ENCODE data around the gene ANKS1B.

Gene ANKS1B

GRCh38 chr12:99079811-99080210, 904.9 kb downstream of the ANKS1B start:
- Histone ChIP-seq H3K4me1 (no peaks in the 10 kb centered on the region), H3K9me3 (ENCODE audit: control insufficient read depth, low read length) (no peaks in the 10 kb centered on the region), H3K9ac (no peak overlapping the region), H3K27me3 (ENCODE audit: control insufficient read depth, insufficient read depth, low read length) (no peaks in the 10 kb centered on the region), H3K36me3 (ENCODE audit: control insufficient read depth, insufficient read depth, low read length) (no peaks in the 10 kb centered on the region), H3K4me3 (ENCODE audit: low read depth, low read length) (no peak overlapping the region), H2AFZ (no peak overlapping the region), H3K4me2 (ENCODE audit: low read length) (no peak overlapping the region), H3K79me2 (no peaks in the 10 kb centered on the region), H3K27ac (no peak overlapping the region)
- TF ChIP-seq CTCF (IDR thresholded peaks at IDR 0.05): no peak

- Histone ChIP-seq H3K9me3 (ENCODE audit: control insufficient read depth, low read length) (no peaks in the 10 kb centered on the region), H3K27me3 (ENCODE audit: control insufficient read depth, insufficient read depth, low read length) (no peaks in the 10 kb centered on the region), H3K9ac (no peak overlapping the region), H3K4me2 (ENCODE audit: low read length) (no peak overlapping the region), H3K27ac (no peak overlapping the region), H3K36me3 (ENCODE audit: control insufficient read depth, insufficient read depth, low read length) (no peaks in the 10 kb centered on the region), H3K79me2 (no peaks in the 10 kb centered on the region), H2AFZ (no peak overlapping the region), H3K4me3 (ENCODE audit: low read depth, low read length) (no peak overlapping the region), H3K4me1 (no peaks in the 10 kb centered on the region)
- TF ChIP-seq CTCF (IDR thresholded peaks at IDR 0.05): no peak
Observed at GRCh38 chr12:99068993-99069747, 915.6 kb downstream of the ANKS1B start.

- Histone ChIP-seq H3K4me1 (no peaks in the 10 kb centered on the region), H3K4me3 (ENCODE audit: low read depth, low read length) (no peak overlapping the region), H3K27me3 (ENCODE audit: control insufficient read depth, insufficient read depth, low read length) (no peaks in the 10 kb centered on the region), H3K9me3 (ENCODE audit: control insufficient read depth, low read length) (no peaks in the 10 kb centered on the region), H3K27ac (no peak overlapping the region), H2AFZ (no peak overlapping the region), H3K4me2 (ENCODE audit: low read length) (no peak overlapping the region), H3K36me3 (ENCODE audit: control insufficient read depth, insufficient read depth, low read length) (no peaks in the 10 kb centered on the region), H3K79me2 (no peaks in the 10 kb centered on the region), H3K9ac (no peak overlapping the region)
- TF ChIP-seq CTCF (IDR thresholded peaks at IDR 0.05): no peak
Observed at GRCh38 chr12:99067171-99067785, 917.5 kb downstream of the ANKS1B start.

GRCh38 chr12:99066726-99067125, 918.0 kb downstream of the ANKS1B start:
- Histone ChIP-seq H3K4me3 (ENCODE audit: low read depth, low read length) (no peak overlapping the region), H3K9ac (no peak overlapping the region), H3K27ac (no peak overlapping the region)

More at GRCh38 chr12:99066726-99067125, 918.0 kb downstream of the ANKS1B start:
- H2AFZ ChIP-seq: no peak overlapping the region
- no peaks in the 10 kb centered on the region for H3K4me1 ChIP-seq
- H3K79me2 ChIP-seq: no peaks in the 10 kb centered on the region
- no peak for TF ChIP-seq CTCF (IDR thresholded peaks at IDR 0.05)
- no peak overlapping the region for H3K4me2 ChIP-seq (ENCODE audit: low read length)
- no peaks in the 10 kb centered on the region for H3K27me3 ChIP-seq (ENCODE audit: control insufficient read depth, insufficient read depth, low read length)
- H3K36me3 ChIP-seq (ENCODE audit: control insufficient read depth, insufficient read depth, low read length): no peaks in the 10 kb centered on the region
- H3K9me3 ChIP-seq (ENCODE audit: control insufficient read depth, low read length): no peaks in the 10 kb centered on the region

Data from parathyroid adenoma (tissue), 2 donors.